Stimulated activated CD8-positive, alpha-beta memory T cell treated with anti-CD3 and anti-CD28 coated beads, Interleukin-12 subunit alpha, Interleukin-12 subunit beta, amount 100 ng/mL, for 1 hour (primary cell): ENCODE results near the gene ZNF69.
"Not testable (repeated sequence)": the region's sequence is repeated elsewhere in the genome, so short reads cannot be mapped to it uniquely, and the experiment has no call there.

Source experiments
- DNase-seq: peaks from one replicate; pipeline ENCODE4 v3.0.0-alpha.2; 2020; ENCODE audit warnings: low read depth

The ZNF69 gene

GRCh38 chr19:11894851-11895250 is 7.3 kb downstream of the ZNF69 start:
- DNase-seq = no peak

GRCh38 chr19:11902228-11902627 is 14.6 kb downstream of the ZNF69 start:
- DNase-seq = no peak

- no peak for DNase-seq
These were observed 18.3 kb downstream of the ZNF69 start for GRCh38 chr19:11905928-11906327.

- DNase-seq = not testable (repeated sequence)
These were observed 24.4 kb downstream of the ZNF69 start for GRCh38 chr19:11911937-11912336.

GRCh38 chr19:11914417-11915051 is 27.0 kb downstream of the ZNF69 start:
- DNase-seq = not testable (repeated sequence)

GRCh38 chr19:11921852-11922495 is 34.4 kb downstream of the ZNF69 start:
- DNase-seq = no peak

GRCh38 chr19:11924886-11925650 is 37.5 kb downstream of the ZNF69 start, which contains the start of gene ZNF700:
Gene ZNF700 (plus strand): TSS chr19:11925107. CDS start chr19:11925211, 104 bp downstream.
- DNase-seq = peak; percentile 87

- not testable (repeated sequence) for DNase-seq
These were observed 38.1 kb downstream of the ZNF69 start for GRCh38 chr19:11925651-11926187.

- no peak for DNase-seq
These were observed 39.6 kb downstream of the ZNF69 start for GRCh38 chr19:11927227-11927626.

- no peak for DNase-seq
These were observed 43.5 kb downstream of the ZNF69 start for GRCh38 chr19:11931051-11931450.

GRCh38 chr19:11931513-11931912 is 43.9 kb downstream of the ZNF69 start:
- DNase-seq = no peak

GRCh38 chr19:11935829-11936228 is 48.2 kb downstream of the ZNF69 start:
- not testable (repeated sequence) for DNase-seq

- not testable (repeated sequence) for DNase-seq
These were observed 50.8 kb downstream of the ZNF69 start for GRCh38 chr19:11938383-11938782.

GRCh38 chr19:11941361-11941887 is 53.8 kb downstream of the ZNF69 start:
- DNase-seq = not testable (repeated sequence)

- no peak for DNase-seq
These were observed 54.6 kb downstream of the ZNF69 start for GRCh38 chr19:11942008-11942842.

GRCh38 chr19:11942843-11943108 is 55.2 kb downstream of the ZNF69 start:
- DNase-seq = no peak

GRCh38 chr19:11944656-11945055 is 57.1 kb downstream of the ZNF69 start:
- DNase-seq = no peak

GRCh38 chr19:11948646-11949045 is 61.1 kb downstream of the ZNF69 start:
- no peak for DNase-seq

- no peak for DNase-seq
These were observed 61.6 kb downstream of the ZNF69 start for GRCh38 chr19:11949201-11949600.

- not testable (repeated sequence) for DNase-seq
These were observed 62.1 kb downstream of the ZNF69 start for GRCh38 chr19:11949614-11950080.

- DNase-seq = no peak
These were observed 62.7 kb downstream of the ZNF69 start for GRCh38 chr19:11950312-11950711.
